H54 (cell line): Measurements from ENCODE around the gene DST.

Source experiments
- DNase-seq: peaks from one replicate; pipeline ENCODE4 v3.0.0; 2011; ENCODE audit warnings: low spot score, mixed read lengths; ENCODE audit not compliant: insufficient read length
- FAIRE-seq: peaks from 3 replicates; lab custom pipeline; 2011; peaks lifted over from hg19 to GRCh38; lab: Jason Lieb, UNC
- POLR2A ChIP-seq: IDR thresholded peaks from 2 replicates; pipeline ENCODE4 v1.6.1; 2011; ENCODE audit warnings: low read depth, mild to moderate bottlenecking, low read length

DST gene

DNA sequence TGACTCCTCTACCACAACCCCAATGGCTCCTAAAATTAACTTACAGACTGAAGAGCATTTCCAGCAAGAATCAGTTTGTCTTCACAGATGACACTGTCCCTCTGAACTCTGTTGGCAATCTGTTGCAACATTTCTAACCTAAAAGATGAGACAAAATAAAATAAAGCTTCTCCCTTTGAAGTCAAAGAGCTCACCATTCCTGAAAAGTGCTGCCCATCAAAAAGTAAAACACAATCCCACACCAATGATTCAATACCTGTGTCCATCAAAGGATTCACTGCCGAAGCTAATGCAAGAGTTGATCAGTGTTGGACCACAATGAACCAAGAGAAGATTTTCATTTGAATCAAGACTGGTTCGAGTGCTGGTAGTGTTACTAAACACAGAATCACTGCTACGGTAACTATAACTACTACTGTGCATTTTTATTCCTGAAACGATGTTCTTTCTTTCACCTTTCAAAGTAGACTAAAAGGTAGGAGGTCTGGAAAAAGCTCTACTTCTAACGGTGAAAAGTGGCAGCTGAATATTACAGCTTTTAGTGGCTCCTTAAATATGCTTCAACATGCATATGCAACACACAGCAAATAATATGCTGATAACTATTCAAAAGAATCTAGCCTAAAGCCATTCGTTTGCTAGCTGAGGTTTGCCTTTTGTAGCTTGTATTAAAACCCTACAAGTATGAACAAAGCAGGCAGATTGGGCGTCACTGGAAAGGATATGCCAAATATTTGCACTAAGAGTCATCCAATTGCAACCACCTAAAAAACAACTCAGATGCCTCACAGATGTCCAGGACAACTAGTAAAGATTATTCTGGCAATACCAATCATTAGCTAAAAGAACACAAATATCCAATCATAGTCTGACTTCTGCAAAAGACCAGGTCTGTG, at the start of gene DST:
Gene DST (minus strand): TSS at position 524 of the 896 bp plus-strand sequence.
- DNase-seq (peak; percentile 33), FAIRE-seq (peak; percentile 99)
- TF ChIP-seq POLR2A = no peak

DNA sequence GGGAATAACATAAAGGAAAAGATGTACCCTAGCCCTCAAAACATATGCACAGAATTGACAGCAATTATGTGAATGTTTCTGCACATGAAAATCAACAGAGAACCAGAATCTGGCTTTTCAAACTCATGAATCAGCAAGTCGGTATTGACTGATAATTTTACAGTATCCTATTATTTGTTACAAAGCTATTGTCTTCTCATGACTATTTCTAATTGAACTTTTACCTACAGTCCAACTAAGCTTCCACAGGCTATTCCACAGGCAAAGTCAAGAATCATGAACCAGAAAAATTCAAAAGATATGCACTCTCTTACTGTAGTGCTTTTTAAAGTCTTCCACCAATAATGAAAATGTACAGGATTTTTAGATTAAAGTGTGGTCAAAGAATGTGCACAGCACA, 49.1 kb upstream of the DST start:
- TF ChIP-seq POLR2A = no peak
- DNase-seq (no peak), FAIRE-seq (peak; percentile 52)

DNA sequence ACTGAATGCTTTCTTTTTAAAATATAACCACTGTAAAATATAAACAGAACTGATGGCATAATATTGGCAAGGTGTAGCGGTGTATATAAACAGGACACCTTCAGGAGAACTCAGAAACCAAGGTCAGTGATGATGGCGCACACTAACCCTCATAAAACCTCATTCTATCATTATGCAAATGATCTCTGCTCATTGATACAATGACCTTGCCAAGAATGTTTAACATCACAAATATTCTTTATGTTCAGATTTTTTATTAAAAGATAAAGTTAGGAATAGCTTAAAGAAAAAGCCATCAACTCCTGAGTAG, 48.6 kb upstream of the DST start:
- FAIRE-seq (no peak), DNase-seq (no peak)
- no peak for TF ChIP-seq POLR2A

DNA sequence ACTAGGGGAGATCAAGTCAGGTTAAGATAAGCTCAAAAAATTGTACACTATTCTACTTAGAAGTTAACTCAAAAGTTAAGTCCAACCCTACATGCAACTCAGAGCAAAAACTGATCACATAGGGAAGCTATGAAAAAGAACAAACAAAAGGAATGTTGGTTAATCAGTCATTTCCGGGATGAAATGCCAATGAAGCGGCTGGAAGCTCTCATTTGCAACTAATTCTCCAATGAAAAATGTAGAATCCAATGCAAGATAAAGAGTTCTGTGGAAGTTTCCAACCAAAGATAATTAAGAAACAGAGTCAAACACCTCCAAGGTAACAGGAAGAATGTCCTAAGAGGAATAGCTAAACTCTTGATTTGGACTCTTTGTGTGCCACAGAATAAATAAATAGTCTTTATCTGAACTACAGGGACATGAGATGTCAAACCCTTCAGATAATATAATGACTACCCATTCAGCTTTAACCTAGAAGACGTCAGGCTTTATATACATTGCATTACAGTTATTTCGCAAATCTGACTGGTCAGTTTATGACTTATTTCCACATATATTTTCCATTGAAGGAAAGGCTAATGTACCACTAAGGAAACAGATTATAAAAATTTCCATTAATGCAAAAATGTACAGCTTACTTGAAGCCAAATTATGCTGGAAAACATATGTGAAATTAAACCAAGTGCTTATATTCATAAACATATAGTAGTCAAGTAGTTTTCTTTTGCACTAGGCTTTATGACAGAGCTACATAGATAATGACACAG, 48.0 kb upstream of the DST start:
- peak; percentile 64 for FAIRE-seq
- no peak for DNase-seq
- no peak for TF ChIP-seq POLR2A

DNA sequence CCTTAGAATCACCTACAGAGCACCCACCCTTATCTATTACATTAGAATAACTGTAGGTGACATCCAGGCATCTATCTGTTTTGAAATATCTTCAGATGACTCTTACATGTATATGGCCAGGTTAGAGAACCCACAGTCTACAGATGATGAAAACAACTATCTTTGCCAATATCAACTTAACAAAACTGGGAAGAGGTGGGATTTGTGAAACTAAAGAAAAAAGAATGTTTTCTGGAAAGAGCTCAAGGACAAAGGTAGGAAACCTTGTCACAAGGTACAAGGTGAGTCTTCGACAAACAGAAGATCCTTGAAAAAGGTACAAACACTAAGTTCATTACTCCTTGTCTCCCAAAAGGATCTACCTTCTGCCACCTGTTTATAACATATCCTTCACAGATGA, 47.0 kb upstream of the DST start:
- no peak for TF ChIP-seq POLR2A
- DNase-seq (no peak), FAIRE-seq (peak; percentile 71)

DNA sequence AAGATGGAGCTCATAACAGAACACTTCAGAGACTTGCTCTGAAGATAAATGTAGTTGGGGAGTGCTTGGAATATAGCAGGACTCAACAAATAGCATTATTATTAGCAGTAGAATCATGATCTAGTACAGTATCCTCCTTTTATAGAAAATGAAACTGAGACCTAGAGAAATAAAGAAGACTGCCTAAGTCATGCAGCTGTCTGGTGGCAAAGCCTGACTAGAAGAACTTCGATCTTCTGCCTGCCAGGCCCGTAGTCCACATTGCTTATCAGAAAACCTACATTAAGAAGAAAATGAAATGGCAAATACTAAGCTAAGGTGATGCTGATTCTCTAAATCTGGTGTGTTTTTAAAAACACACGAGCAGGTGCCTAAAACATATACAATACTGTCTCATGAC, 46.4 kb upstream of the DST start:
- TF ChIP-seq POLR2A = no peak
- DNase-seq (no peak), FAIRE-seq (no peak)

DNA sequence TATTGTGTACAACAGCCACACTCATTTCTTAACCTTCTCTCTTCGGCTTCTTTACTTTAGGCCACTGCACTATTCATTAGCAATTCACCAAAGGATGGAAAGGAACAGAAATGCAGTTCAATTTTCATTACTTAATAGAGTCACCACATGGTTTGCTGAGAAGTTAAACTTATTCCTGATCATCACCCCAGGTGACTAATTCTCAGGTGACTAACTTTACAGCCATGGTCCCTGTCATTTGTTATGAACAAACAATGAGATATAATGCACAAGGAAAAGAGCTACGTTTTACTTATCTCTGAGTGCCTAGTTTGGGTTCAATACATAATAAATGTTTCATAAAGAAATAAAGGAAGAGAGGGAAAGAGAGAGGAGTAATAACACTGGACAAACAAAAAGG, 45.8 kb upstream of the DST start:
- TF ChIP-seq POLR2A = no peak
- no peak for FAIRE-seq
- no peak for DNase-seq

DNA sequence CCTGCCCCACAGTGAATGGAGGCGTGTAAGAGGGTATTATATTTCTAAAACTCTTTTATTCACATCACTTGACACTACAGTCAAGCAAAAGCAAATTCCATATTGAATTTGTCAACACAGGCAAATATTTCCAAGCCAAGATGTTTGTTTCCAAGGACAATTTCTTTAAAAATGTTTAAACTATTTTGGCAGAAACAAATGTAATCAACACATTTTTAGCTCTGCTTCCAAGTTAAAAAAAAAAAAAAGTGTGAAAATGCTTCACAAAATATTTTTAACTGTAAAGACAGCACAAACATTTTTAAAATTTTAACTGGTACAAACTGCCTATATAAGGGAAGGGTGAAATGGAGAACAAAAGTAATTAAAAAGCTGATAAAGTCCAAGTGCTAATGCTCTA, 44.9 kb upstream of the DST start:
- FAIRE-seq (no peak), DNase-seq (no peak)
- TF ChIP-seq POLR2A = no peak

DNA sequence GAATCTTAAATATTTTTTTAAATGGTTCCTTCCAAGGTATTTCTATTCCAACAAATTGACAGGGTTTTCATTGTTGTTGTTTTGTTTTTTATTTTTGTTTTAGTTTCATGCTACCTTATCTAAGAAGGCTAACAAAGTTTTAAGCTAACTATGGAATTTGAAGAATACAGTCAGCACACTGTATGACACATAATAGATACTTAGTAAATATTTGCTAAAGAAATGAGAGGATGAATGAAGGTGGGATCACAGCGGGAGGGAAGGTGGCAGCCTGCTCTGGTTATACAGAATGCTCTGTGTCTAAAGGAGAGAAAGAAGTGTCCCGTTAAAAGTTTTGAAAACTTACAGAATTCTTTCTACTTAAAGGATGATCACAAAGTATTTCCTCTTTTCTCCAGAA, 43.7 kb upstream of the DST start:
- no peak for FAIRE-seq

DNA sequence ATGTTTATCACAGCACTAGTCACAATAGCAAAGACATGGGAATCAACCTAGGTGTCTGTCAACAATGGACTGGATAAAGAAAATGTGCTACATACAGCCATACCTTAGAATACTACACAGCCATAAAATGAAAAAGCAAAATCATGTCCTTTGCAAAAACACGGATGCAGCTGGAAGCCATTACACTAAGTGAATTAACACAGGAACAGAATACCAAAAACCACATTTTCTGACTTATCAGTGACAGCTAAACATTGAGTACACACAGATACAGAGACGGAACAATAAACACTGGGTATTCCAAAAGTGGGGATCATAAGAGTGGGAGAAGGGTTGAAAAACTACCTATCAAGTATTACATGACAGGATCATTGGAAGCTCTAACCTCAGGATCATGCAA, 43.3 kb upstream of the DST start:
- no peak for TF ChIP-seq POLR2A
- DNase-seq (no peak), FAIRE-seq (no peak)

More for the DNA sequence above, 43.7 kb upstream of the DST start:
- no peak for DNase-seq
- TF ChIP-seq POLR2A = no peak

DNA sequence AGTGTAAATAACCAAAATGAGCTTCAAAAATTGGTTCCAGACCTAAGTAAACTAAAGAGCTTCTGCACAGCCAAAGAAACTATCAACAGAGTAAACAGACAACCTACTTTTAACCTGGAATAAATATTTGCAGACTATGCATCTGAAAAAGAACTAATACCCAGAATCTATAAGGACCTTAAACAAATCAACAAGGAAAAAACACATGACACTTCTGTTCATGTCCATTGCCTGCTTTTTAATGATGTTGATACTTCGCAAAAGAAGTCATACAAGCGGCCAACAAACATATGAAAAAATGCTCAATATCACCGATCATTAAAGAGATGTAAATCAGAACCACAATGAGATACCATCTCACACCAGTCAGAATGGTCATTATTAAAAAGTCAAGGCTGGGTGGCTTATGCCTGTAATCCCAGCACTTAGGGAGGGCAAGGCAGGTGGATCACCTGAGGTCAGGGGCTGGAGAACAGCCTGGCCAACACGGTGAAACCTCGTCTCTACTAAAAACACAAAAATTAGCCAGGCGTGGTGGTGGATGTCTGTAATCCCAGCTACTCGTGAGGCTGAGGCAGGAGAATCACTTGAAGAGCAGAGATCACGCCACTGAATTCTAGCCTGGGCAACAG, 42.5 kb upstream of the DST start:
- no peak for DNase-seq
- FAIRE-seq = peak; percentile 11
- no peak for TF ChIP-seq POLR2A

DNA sequence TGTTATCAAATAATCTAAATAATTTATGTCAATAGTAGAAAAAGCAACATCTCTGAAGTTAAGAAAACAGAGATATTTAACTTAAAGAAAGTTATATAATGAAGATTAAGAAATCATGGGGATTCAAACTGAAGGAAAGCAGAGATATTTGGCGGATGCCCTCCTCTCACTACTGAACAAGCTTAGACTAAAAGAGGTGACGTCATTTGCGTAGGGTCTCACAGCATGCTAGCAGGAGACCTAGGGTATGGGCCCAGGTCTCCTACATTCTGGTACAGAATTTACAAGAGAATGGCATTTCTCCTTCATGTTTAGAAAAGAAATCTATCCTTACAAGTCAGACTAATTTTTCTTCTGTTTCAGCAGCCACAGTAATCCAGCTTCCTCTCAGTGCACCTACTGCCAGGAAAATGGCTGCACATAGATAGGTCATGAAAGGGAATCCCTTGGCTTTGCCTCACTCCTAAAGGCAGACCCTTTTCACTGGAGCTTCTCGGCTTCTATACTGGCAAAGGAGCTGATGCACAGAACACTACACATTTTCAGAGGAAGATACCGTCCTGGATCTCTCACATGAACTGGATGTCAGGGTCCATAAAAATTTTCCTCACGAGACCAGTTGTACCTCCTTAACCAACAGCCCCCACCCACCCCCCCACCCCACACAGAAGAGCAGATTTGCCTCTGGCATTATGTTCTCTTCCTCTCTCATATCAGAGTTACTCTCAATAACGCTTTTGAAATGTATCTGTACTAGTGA, 41.8 kb upstream of the DST start:
- no peak for TF ChIP-seq POLR2A
- FAIRE-seq = no peak
- no peak for DNase-seq

DNA sequence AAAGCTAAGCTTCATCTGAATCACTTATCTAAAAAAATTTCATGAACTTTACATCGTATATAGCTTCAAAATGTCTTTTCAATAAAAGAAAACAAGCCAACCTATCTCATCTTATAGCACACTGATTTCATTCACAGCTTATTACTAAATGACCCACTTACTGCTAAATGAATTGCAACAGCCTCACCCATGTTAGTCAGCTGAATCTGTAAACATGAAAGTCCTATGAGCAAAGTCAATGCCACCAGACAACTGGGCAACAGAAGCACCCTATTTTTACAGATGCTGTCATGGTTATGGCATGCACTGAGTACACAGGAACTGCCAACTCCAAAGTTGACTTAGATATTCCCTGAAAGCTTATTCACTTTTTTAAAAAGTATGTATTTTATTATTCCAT, 41.2 kb upstream of the DST start:
- FAIRE-seq (peak; percentile 69), DNase-seq (peak; percentile 40)
- TF ChIP-seq POLR2A = no peak

DNA sequence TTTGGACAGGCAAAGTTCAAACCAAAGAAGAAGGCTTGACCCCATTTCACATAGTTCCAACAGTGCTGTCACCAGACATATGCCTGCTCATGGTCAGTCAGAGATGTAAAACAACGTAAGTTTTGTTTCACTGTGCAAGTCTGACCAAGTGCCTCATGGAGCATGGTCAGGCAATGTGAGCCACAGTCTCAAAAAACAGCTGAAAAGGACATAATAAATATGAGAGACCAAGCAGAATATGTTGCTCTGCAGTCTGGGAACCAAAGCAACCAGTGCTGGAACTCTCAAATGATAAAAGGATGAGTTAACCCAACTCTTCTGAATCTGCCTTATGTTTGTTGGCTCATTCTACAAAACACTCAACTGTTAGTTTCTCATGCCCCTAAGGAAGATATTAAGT, 39.9 kb upstream of the DST start:
- no peak for TF ChIP-seq POLR2A
- DNase-seq (no peak), FAIRE-seq (no peak)
